Measurements from ENCODE around the gene CST9.
"Not testable (repeated sequence)": the region's sequence is repeated elsewhere in the genome, so short reads cannot be mapped to it uniquely, and the experiment has no call there.

Gene CST9

GRCh38 chr20:23585808-23586734 lies 19.6 kb downstream of the CST9 start:
- Histone ChIP-seq H3K27ac (ENCODE audit: low read length) (no peak overlapping the region), H3K27me3 (ENCODE audit: control insufficient read depth in 1 of 2, insufficient read depth in 2 of 2, low read length in 2 of 2) (peaks cover 0 to 11% of the 10 kb centered on the region in 2 donors), H3K9ac (ENCODE audit: low read length in 2 of 2) (no peak overlapping the region), H3K9me3 (ENCODE audit: control insufficient read depth in 2 of 2, low read length in 2 of 2) (no peaks in the 10 kb centered on the region), H3K36me3 (ENCODE audit: control insufficient read depth in 2 of 2, insufficient read depth in 2 of 2, low read length in 2 of 2) (no peaks in the 10 kb centered on the region), H3K4me1 (ENCODE audit: control insufficient read depth, insufficient read depth, low read length) (no peaks in the 10 kb centered on the region), H3K4me3 (ENCODE audit: low read length in 2 of 2) (no peak overlapping the region)

- Histone ChIP-seq H3K4me1 (ENCODE audit: control insufficient read depth, insufficient read depth, low read length) (no peaks in the 10 kb centered on the region), H3K9me3 (ENCODE audit: control insufficient read depth in 2 of 2, low read length in 2 of 2) (no peaks in the 10 kb centered on the region), H3K9ac (ENCODE audit: low read length in 2 of 2) (no peak overlapping the region), H3K4me3 (ENCODE audit: low read length in 2 of 2) (no peak overlapping the region), H3K36me3 (ENCODE audit: control insufficient read depth in 2 of 2, insufficient read depth in 2 of 2, low read length in 2 of 2) (no peaks in the 10 kb centered on the region), H3K27ac (ENCODE audit: low read length) (no peak overlapping the region), H3K27me3 (ENCODE audit: control insufficient read depth in 1 of 2, insufficient read depth in 2 of 2, low read length in 2 of 2) (peaks cover 0 to 11% of the 10 kb centered on the region in 2 donors)
Observed at GRCh38 chr20:23585449-23585807, 20.3 kb downstream of the CST9 start.

- H3K36me3 ChIP-seq (ENCODE audit: control insufficient read depth in 2 of 2, insufficient read depth in 2 of 2, low read length in 2 of 2): no peaks in the 10 kb centered on the region
- no peaks in the 10 kb centered on the region for H3K9me3 ChIP-seq (ENCODE audit: control insufficient read depth in 2 of 2, low read length in 2 of 2)
- H3K27ac ChIP-seq (ENCODE audit: low read length): no peak overlapping the region
- peaks cover 0 to 11% of the 10 kb centered on the region in 2 donors for H3K27me3 ChIP-seq (ENCODE audit: control insufficient read depth in 1 of 2, insufficient read depth in 2 of 2, low read length in 2 of 2)
- no peak overlapping the region for H3K4me3 ChIP-seq (ENCODE audit: low read length in 2 of 2)
- H3K4me1 ChIP-seq (ENCODE audit: control insufficient read depth, insufficient read depth, low read length): no peaks in the 10 kb centered on the region
- no peak overlapping the region for H3K9ac ChIP-seq (ENCODE audit: low read length in 2 of 2)
Observed at GRCh38 chr20:23584434-23585199, 21.1 kb downstream of the CST9 start.

GRCh38 chr20:23583526-23583925 lies 22.2 kb downstream of the CST9 start:
- Histone ChIP-seq H3K9me3 (ENCODE audit: control insufficient read depth in 2 of 2, low read length in 2 of 2) (no peaks in the 10 kb centered on the region), H3K27me3 (ENCODE audit: control insufficient read depth in 1 of 2, insufficient read depth in 2 of 2, low read length in 2 of 2) (peaks cover 0 to 8% of the 10 kb centered on the region in 2 donors), H3K36me3 (ENCODE audit: control insufficient read depth in 2 of 2, insufficient read depth in 2 of 2, low read length in 2 of 2) (no peaks in the 10 kb centered on the region), H3K4me1 (ENCODE audit: control insufficient read depth, insufficient read depth, low read length) (no peaks in the 10 kb centered on the region), H3K27ac (ENCODE audit: low read length) (no peak overlapping the region), H3K9ac (ENCODE audit: low read length in 2 of 2) (no peak overlapping the region), H3K4me3 (ENCODE audit: low read length in 2 of 2) (no peak overlapping the region)

GRCh38 chr20:23582293-23582692 lies 23.4 kb downstream of the CST9 start:
- H3K27ac ChIP-seq (ENCODE audit: low read length): no peak overlapping the region
- no peaks in the 10 kb centered on the region for H3K4me1 ChIP-seq (ENCODE audit: control insufficient read depth, insufficient read depth, low read length)
- no peak overlapping the region for H3K9ac ChIP-seq (ENCODE audit: low read length in 2 of 2)
- no peaks in the 10 kb centered on the region for H3K36me3 ChIP-seq (ENCODE audit: control insufficient read depth in 2 of 2, insufficient read depth in 2 of 2, low read length in 2 of 2)
- peaks cover 0 to 4% of the 10 kb centered on the region in 2 donors for H3K27me3 ChIP-seq (ENCODE audit: control insufficient read depth in 1 of 2, insufficient read depth in 2 of 2, low read length in 2 of 2)
- H3K4me3 ChIP-seq (ENCODE audit: low read length in 2 of 2): no peak overlapping the region
- H3K9me3 ChIP-seq (ENCODE audit: control insufficient read depth in 2 of 2, low read length in 2 of 2): no peaks in the 10 kb centered on the region

- H3K27ac ChIP-seq (ENCODE audit: low read length); H3K36me3 ChIP-seq (ENCODE audit: control insufficient read depth in 2 of 2, insufficient read depth in 2 of 2, low read length in 2 of 2); H3K4me3 ChIP-seq (ENCODE audit: low read length in 2 of 2); H3K9me3 ChIP-seq (ENCODE audit: control insufficient read depth in 2 of 2, low read length in 2 of 2); H3K4me1 ChIP-seq (ENCODE audit: control insufficient read depth, insufficient read depth, low read length); H3K27me3 ChIP-seq (ENCODE audit: control insufficient read depth in 1 of 2, insufficient read depth in 2 of 2, low read length in 2 of 2); H3K9ac ChIP-seq (ENCODE audit: low read length in 2 of 2): not testable (repeated sequence)
Observed at GRCh38 chr20:23581833-23582232, 23.9 kb downstream of the CST9 start.

- Histone ChIP-seq H3K36me3 (ENCODE audit: control insufficient read depth in 2 of 2, insufficient read depth in 2 of 2, low read length in 2 of 2) (no peaks in the 10 kb centered on the region), H3K27me3 (ENCODE audit: control insufficient read depth in 1 of 2, insufficient read depth in 2 of 2, low read length in 2 of 2) (no peaks in the 10 kb centered on the region)
Observed at GRCh38 chr20:23574977-23575376, 30.7 kb downstream of the CST9 start.

GRCh38 chr20:23570178-23570760 lies 35.4 kb downstream of the CST9 start:
- Histone ChIP-seq H3K4me3 (ENCODE audit: low read length in 2 of 2) (no peak overlapping the region), H3K9me3 (ENCODE audit: control insufficient read depth in 2 of 2, low read length in 2 of 2) (no peaks in the 10 kb centered on the region), H3K4me1 (ENCODE audit: control insufficient read depth, insufficient read depth, low read length) (no peaks in the 10 kb centered on the region), H3K36me3 (ENCODE audit: control insufficient read depth in 2 of 2, insufficient read depth in 2 of 2, low read length in 2 of 2) (no peaks in the 10 kb centered on the region), H3K27ac (ENCODE audit: low read length) (no peak overlapping the region), H3K27me3 (ENCODE audit: control insufficient read depth in 1 of 2, insufficient read depth in 2 of 2, low read length in 2 of 2) (peaks cover 2 to 3% of the 10 kb centered on the region in 2 donors), H3K9ac (ENCODE audit: low read length in 2 of 2) (no peak overlapping the region)

More at GRCh38 chr20:23574977-23575376, 30.7 kb downstream of the CST9 start:
- H3K4me3 ChIP-seq (ENCODE audit: low read length in 2 of 2): no peak overlapping the region
- H3K27ac ChIP-seq (ENCODE audit: low read length): no peak overlapping the region
- H3K9ac ChIP-seq (ENCODE audit: low read length in 2 of 2): no peak overlapping the region
- H3K4me1 ChIP-seq (ENCODE audit: control insufficient read depth, insufficient read depth, low read length): no peaks in the 10 kb centered on the region
- H3K9me3 ChIP-seq (ENCODE audit: control insufficient read depth in 2 of 2, low read length in 2 of 2): no peaks in the 10 kb centered on the region

- Histone ChIP-seq H3K36me3 (ENCODE audit: control insufficient read depth in 2 of 2, insufficient read depth in 2 of 2, low read length in 2 of 2) (no peaks in the 10 kb centered on the region), H3K4me3 (ENCODE audit: low read length in 2 of 2) (no peak overlapping the region), H3K9me3 (ENCODE audit: control insufficient read depth in 2 of 2, low read length in 2 of 2) (no peaks in the 10 kb centered on the region), H3K4me1 (ENCODE audit: control insufficient read depth, insufficient read depth, low read length) (no peaks in the 10 kb centered on the region), H3K27me3 (ENCODE audit: control insufficient read depth in 1 of 2, insufficient read depth in 2 of 2, low read length in 2 of 2) (peaks cover 2 to 3% of the 10 kb centered on the region in 2 donors), H3K9ac (ENCODE audit: low read length in 2 of 2) (no peak overlapping the region), H3K27ac (ENCODE audit: low read length) (no peak overlapping the region)
Observed at GRCh38 chr20:23569570-23569969, 36.1 kb downstream of the CST9 start.

- Histone ChIP-seq H3K36me3 (ENCODE audit: control insufficient read depth in 2 of 2, insufficient read depth in 2 of 2, low read length in 2 of 2) (no peaks in the 10 kb centered on the region), H3K9ac (ENCODE audit: low read length in 2 of 2) (no peak overlapping the region), H3K4me3 (ENCODE audit: low read length in 2 of 2) (no peak overlapping the region), H3K9me3 (ENCODE audit: control insufficient read depth in 2 of 2, low read length in 2 of 2) (no peaks in the 10 kb centered on the region), H3K27me3 (ENCODE audit: control insufficient read depth in 1 of 2, insufficient read depth in 2 of 2, low read length in 2 of 2) (peaks cover 2 to 3% of the 10 kb centered on the region in 2 donors), H3K27ac (ENCODE audit: low read length) (no peak overlapping the region), H3K4me1 (ENCODE audit: control insufficient read depth, insufficient read depth, low read length) (no peaks in the 10 kb centered on the region)
Observed at GRCh38 chr20:23568971-23569330, 36.8 kb downstream of the CST9 start.

Measured in stomach smooth muscle (tissue), 2 donors.